H1 (cell line): Measurements from ENCODE around the gene HBQ1. TPM values are rescaled to one million over a fixed set of nuclear protein-coding genes. Genes with fewer than 3 reads are reported as not detected.
"Not testable (repeated sequence)": the region's sequence is repeated elsewhere in the genome, so short reads cannot be mapped to it uniquely, and the experiment has no call there.

Experiments used
- CTCF ChIA-PET: fragments of 300-600 bp; sonication (Branson Sonifier 250); formaldehyde crosslinking; loops from one replicate; lab custom pipeline; 2021; ENCODE audit not compliant: partially characterized antibody; lab: Charles Lee
- POLR2A ChIA-PET: fragments of 300-600 bp; sonication (Branson Sonifier 250); formaldehyde crosslinking; loops from one replicate; lab custom pipeline; 2021; ENCODE audit warnings: inconsistent platforms; ENCODE audit not compliant: partially characterized antibody; lab: Charles Lee
- DNase-seq, 2 experiments: peaks; one replicate each; pipeline versions ENCODE4 v3.0.0 to v3.0.0-alpha.2; 2010 to 2022; ENCODE audit warnings: low spot score in 2 of 2, low read depth in 1 of 2, mixed read lengths in 1 of 2
- FAIRE-seq: peaks from 2 replicates; lab custom pipeline; 2011; peaks lifted over from hg19 to GRCh38; lab: Jason Lieb, UNC
- H2AFZ ChIP-seq: 2 replicates; pipeline ENCODE4 v1.8.1; 2012; ENCODE audit warnings: low read length, inconsistent platforms
- H2AK5ac ChIP-seq: 2 replicates; pipeline ENCODE4 v1.6.1; 2013; ENCODE audit warnings: low read depth, low read length
- H2BK120ac ChIP-seq: replicated peaks from 2 replicates; pipeline ENCODE3; 2013; ENCODE audit warnings: low read depth, low read length, inconsistent platforms
- H2BK12ac ChIP-seq: 2 replicates; pipeline ENCODE4 v1.6.1; 2013; ENCODE audit warnings: low read depth, low read length
- H2BK15ac ChIP-seq: 2 replicates; pipeline ENCODE4 v1.6.1; 2013; ENCODE audit warnings: low read length
- H2BK20ac ChIP-seq: 2 replicates; pipeline ENCODE4 v1.6.1; 2013; ENCODE audit warnings: low read length
- H2BK5ac ChIP-seq: 2 replicates; pipeline ENCODE4 v1.6.1; 2013; ENCODE audit warnings: low read depth, low read length
- H3K14ac ChIP-seq: 2 replicates; pipeline ENCODE4 v1.6.1; 2013; ENCODE audit warnings: inconsistent platforms; ENCODE audit not compliant: insufficient read length
- H3K18ac ChIP-seq: 2 replicates; pipeline ENCODE4 v1.6.1; 2013; ENCODE audit warnings: low read length; ENCODE audit errors: extremely low read depth
- H3K23ac ChIP-seq: 2 replicates; pipeline ENCODE4 v1.6.1; 2013; ENCODE audit warnings: inconsistent platforms; ENCODE audit not compliant: insufficient read length
- H3K23me2 ChIP-seq: 2 replicates; pipeline ENCODE4 v1.6.1; 2013; ENCODE audit warnings: low read depth, low read length
- H3K27ac ChIP-seq: 2 replicates; pipeline ENCODE4 v1.6.1; 2011; ENCODE audit warnings: low read depth, low read length, inconsistent platforms
- H3K27me3 ChIP-seq, 4 experiments: replicated peaks in 1 of 4; 1 replicate in 1 of 4; 2 replicates in 3 of 4; pipeline versions ENCODE4 v1.6.1 to v1.8.1; 2011 to 2013; ENCODE audit warnings: low read length in 3 of 4, mild to moderate bottlenecking in 3 of 4, inconsistent platforms in 2 of 4, mixed read lengths in 2 of 4, moderate library complexity in 1 of 4; ENCODE audit not compliant: control insufficient read depth in 3 of 4, insufficient read depth in 3 of 4; ENCODE audit errors: extremely low read depth in 1 of 4
- H3K36me3 ChIP-seq, 4 experiments: 2 replicates each; pipeline versions ENCODE4 v1.6.1 to v1.8.1; 2011 to 2013; ENCODE audit warnings: mild to moderate bottlenecking in 4 of 4, low read length in 3 of 4, moderate library complexity in 2 of 4, control low read depth in 1 of 4, inconsistent platforms in 1 of 4; ENCODE audit not compliant: insufficient read depth in 4 of 4, control insufficient read depth in 2 of 4
- H3K4ac ChIP-seq: replicated peaks from 2 replicates; pipeline ENCODE3; 2013; ENCODE audit warnings: low read length, low read depth, mixed read lengths, inconsistent platforms; ENCODE audit not compliant: insufficient read length
- H3K4me1 ChIP-seq, 4 experiments: replicated peaks in 1 of 4; 1 replicate in 1 of 4; 2 replicates in 3 of 4; pipeline versions ENCODE4 v1.6.1 to v1.8.1; 2011 to 2013; ENCODE audit warnings: low read length in 3 of 4, inconsistent platforms in 2 of 4, mixed read lengths in 1 of 4; ENCODE audit not compliant: insufficient read depth in 4 of 4, control insufficient read depth in 3 of 4
- H3K4me2 ChIP-seq, 2 experiments: 2 replicates each; pipeline versions ENCODE4 v1.6.1 to v1.8.1; 2011 to 2013; ENCODE audit warnings: low read depth in 2 of 2, low read length in 2 of 2, control low read depth in 1 of 2, inconsistent platforms in 1 of 2, mild to moderate bottlenecking in 1 of 2; ENCODE audit not compliant: insufficient read depth in 1 of 2
- H3K4me3 ChIP-seq, 4 experiments: fragments of 200-600, 300-600 bp in 1 of 4; sonication (generic), shearing (Covaris generic), sonication (Bioruptor Twin) in 1 of 4; 2 replicates each; pipeline versions ENCODE4 v1.5.1 to v1.8.1; 2011 to 2016; ENCODE audit warnings: low read length in 4 of 4, low read depth in 3 of 4, control low read depth in 2 of 4, inconsistent platforms in 2 of 4, mild to moderate bottlenecking in 2 of 4, mixed read lengths in 1 of 4, moderate library complexity in 1 of 4; ENCODE audit not compliant: insufficient read depth in 2 of 4; ENCODE audit errors: extremely low read depth in 1 of 4
- H3K56ac ChIP-seq: replicated peaks from 2 replicates; pipeline ENCODE3; 2013; ENCODE audit warnings: low read depth, mild to moderate bottlenecking, mixed read lengths, low read length, inconsistent platforms; ENCODE audit not compliant: insufficient read length
- H3K79me1 ChIP-seq: 2 replicates; pipeline ENCODE4 v1.6.1; 2013; ENCODE audit warnings: low read depth, low read length, control low read depth
- H3K79me2 ChIP-seq, 2 experiments: 2 replicates each; pipeline versions ENCODE4 v1.6.1 to v1.8.1; 2012 to 2013; ENCODE audit warnings: low read length in 2 of 2, mild to moderate bottlenecking in 2 of 2, inconsistent platforms in 1 of 2; ENCODE audit not compliant: insufficient read depth in 2 of 2, control insufficient read depth in 1 of 2
- H3K9ac ChIP-seq, 4 experiments: replicated peaks in 1 of 4; 1 replicate in 1 of 4; 2 replicates in 3 of 4; pipeline versions ENCODE4 v1.6.1 to v1.8.1; 2011 to 2013; ENCODE audit warnings: low read depth in 3 of 4, low read length in 3 of 4, control low read depth in 2 of 4, mild to moderate bottlenecking in 2 of 4, moderate library complexity in 2 of 4, inconsistent platforms in 1 of 4; ENCODE audit errors: extremely low read depth in 1 of 4
- H3K9me3 ChIP-seq, 2 experiments: 2 replicates each; pipeline versions ENCODE4 v1.6.1 to v1.8.1; 2012 to 2013; ENCODE audit warnings: mild to moderate bottlenecking in 2 of 2, moderate library complexity in 2 of 2, control low read depth in 1 of 2, inconsistent platforms in 1 of 2, low read depth in 1 of 2, low read length in 1 of 2, mixed read lengths in 1 of 2; ENCODE audit not compliant: insufficient read depth in 2 of 2
- H4K20me1 ChIP-seq, 2 experiments: replicated peaks in 1 of 2; 2 replicates each; pipeline versions ENCODE3 to v1.8.1; 2011 to 2013; ENCODE audit warnings: inconsistent platforms in 2 of 2, low read length in 2 of 2, mild to moderate bottlenecking in 1 of 2; ENCODE audit not compliant: insufficient read depth in 2 of 2, control insufficient read depth in 1 of 2
- H4K5ac ChIP-seq: 2 replicates; pipeline ENCODE4 v1.6.1; 2013; ENCODE audit warnings: low read length, low read depth, mixed read lengths, inconsistent platforms; ENCODE audit not compliant: insufficient read length
- H4K8ac ChIP-seq: 2 replicates; pipeline ENCODE4 v1.8.0; 2013; ENCODE audit warnings: mild to moderate bottlenecking, moderate library complexity, low read length, inconsistent platforms; ENCODE audit not compliant: insufficient read depth; ENCODE audit errors: extremely low read depth
- H4K91ac ChIP-seq: replicated peaks from 2 replicates; pipeline ENCODE3; 2013; ENCODE audit warnings: low read length, mixed read lengths, inconsistent platforms; ENCODE audit not compliant: insufficient read length
- WGBS, 2 experiments: shearing (Covaris generic) in 1 of 2; methylation state at CpG; one replicate each; pipeline versions ENCODE4 v1.1.6 to v1.1.7; 2013 to 2015; ENCODE audit warnings: low lambda C conversion rate in 2 of 2, mixed read lengths in 2 of 2, inconsistent platforms in 1 of 2, low coverage in 1 of 2, missing lambda C conversion rate in 1 of 2; ENCODE audit not compliant: insufficient replicate concordance in 2 of 2, insufficient coverage in 1 of 2, insufficient read length in 1 of 2; ENCODE audit errors: extremely low coverage in 1 of 2, missing lambda C conversion rate in 1 of 2; 5-methylcytosine and 5-hydroxymethylcytosine counted together
- polyA plus RNA-seq, 7 experiments: library from polyadenylated mRNA; depleted of rRNA in 3 of 7; stranded (reverse) in 5 of 7; unstranded in 2 of 7; fragments of >200 nt in 5 of 7; fragments of 200-250 nt in 2 of 7; gene quantifications; 1 replicate in 5 of 7; 2 replicates in 1 of 7; 4 replicates in 1 of 7; pipeline versions ENCODE4 v1.2.1 to v1.2.3, GENCODE V29; 2011 to 2013; ENCODE audit warnings: missing spikeins in 2 of 7, mixed read lengths in 2 of 7
- total RNA-seq: library from RNA; stranded (reverse); fragmentation: NEBNext Ultra II Directional; extraction: Animal tissue kit (Norgen Biotek cat#: 25700); gene quantifications from 2 replicates; pipeline ENCODE4 v1.2.1, GENCODE V29; 2021

The HBQ1 gene
- total and polyA plus RNA-seq, 2 of the 8 experiments (the other 6 are each of a cell fraction or from before 2014, with no cell fraction given) = 2.9 to 17.1 TPM

DNA sequence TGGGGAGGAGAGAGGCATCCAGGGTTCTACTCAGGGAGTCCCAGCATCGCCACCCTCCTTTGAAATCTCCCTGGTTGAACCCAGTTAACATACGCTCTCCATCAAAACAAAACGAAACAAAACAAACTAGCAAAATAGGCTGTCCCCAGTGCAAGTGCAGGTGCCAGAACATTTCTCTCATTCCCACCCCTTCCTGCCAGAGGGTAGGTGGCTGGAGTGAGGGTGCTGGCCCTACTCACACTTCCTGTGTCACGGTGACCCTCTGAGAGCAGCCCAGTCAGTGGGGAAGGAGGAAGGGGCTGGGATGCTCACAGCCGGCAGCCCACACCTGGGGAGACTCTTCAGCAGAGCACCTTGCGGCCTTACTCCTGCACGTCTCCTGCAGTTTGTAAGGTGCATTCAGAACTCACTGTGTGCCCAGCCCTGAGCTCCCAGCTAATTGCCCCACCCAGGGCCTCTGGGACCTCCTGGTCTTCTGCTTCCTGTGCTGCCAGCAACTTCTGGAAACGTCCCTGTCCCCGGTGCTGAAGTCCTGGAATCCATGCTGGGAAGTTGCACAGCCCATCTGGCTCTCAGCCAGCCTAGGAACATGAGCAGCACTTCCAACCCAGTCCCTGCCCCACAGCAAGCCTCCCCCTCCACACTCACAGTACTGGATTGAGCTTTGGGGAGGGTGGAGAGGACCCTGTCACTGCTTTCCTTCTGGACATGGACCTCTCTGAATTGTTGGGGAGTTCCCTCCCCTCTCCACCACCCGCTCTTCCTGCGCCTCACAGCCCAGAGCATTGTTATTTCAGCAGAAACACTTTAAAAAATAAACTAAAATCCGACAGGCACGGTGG is 6.1 kb upstream of the HBQ1 start:
- H3K9me3 ChIP-seq, FAIRE-seq, H2AFZ ChIP-seq, H3K23me2 ChIP-seq, H4K91ac ChIP-seq, POLR2A ChIA-PET, H3K79me2 ChIP-seq, H3K9ac ChIP-seq, H3K27ac ChIP-seq, H3K36me3 ChIP-seq, DNase-seq, H3K79me1 ChIP-seq, H3K23ac ChIP-seq, H2AK5ac ChIP-seq, H3K14ac ChIP-seq, H4K5ac ChIP-seq, H3K4me2 ChIP-seq, H2BK12ac ChIP-seq, H2BK20ac ChIP-seq, H3K4me3 ChIP-seq, H2BK5ac ChIP-seq, H2BK15ac ChIP-seq, H3K4ac ChIP-seq, H3K18ac ChIP-seq, H3K56ac ChIP-seq, H3K4me1 ChIP-seq, H2BK120ac ChIP-seq, H4K8ac ChIP-seq: not testable (repeated sequence)
- CTCF ChIA-PET = interaction anchor here (1.2 to 1.9 kb wide), 2 partner anchors 67 to 109 kb away, joined by 4 to 5 read pairs; no protein-coding TSS in a partner anchor
- WGBS, 2 experiments = 29% methylated on average over 4 of the region's 13 CpGs; no CpG with 5 or more reads in 1 of the 2 experiments
- peaks cover 54 to 83% (median 73%) of the 10 kb centered on the region in 4 experiments for H3K27me3 ChIP-seq
- peaks cover 8 to 16% of the 10 kb centered on the region in 2 experiments for H4K20me1 ChIP-seq
